Liver (tissue), 3 donors: ENCODE measurements around the gene ST7.

Experiments
- GABPA ChIP-seq, 2 donors: IDR thresholded peaks in 1 of 2; conservative IDR thresholded peaks in 1 of 2; 2 replicates each; pipeline ENCODE4 v1.6.1; 2016; ENCODE audit warnings: antibody characterized with exemption in 2 of 2, mild to moderate bottlenecking in 1 of 2, moderate library complexity in 1 of 2
- HNF4G ChIP-seq: IDR thresholded peaks from 2 replicates; pipeline ENCODE4 v1.6.1; 2016; ENCODE audit warnings: antibody characterized with exemption
- RXRA ChIP-seq, 2 donors: IDR thresholded peaks; 2 replicates each; pipeline ENCODE4 v1.6.1; 2017 to 2018; ENCODE audit warnings: antibody characterized with exemption in 2 of 2, mild to moderate bottlenecking in 1 of 2
- TAF1 ChIP-seq: conservative IDR thresholded peaks from 2 replicates; pipeline ENCODE4 v1.6.1; 2016; ENCODE audit warnings: antibody characterized with exemption, mild to moderate bottlenecking
- TF ChIP-seq, protein P1 (sequence below): fragments of 150-350 bp; IDR thresholded peaks from 2 replicates; pipeline ENCODE4 v1.5.1; 2017; ENCODE audit warnings: improper control_type of control experiment, low read depth, low read length; ENCODE audit not compliant: missing input control
- TF ChIP-seq, protein P2 (sequence below): IDR thresholded peaks from 2 replicates; pipeline ENCODE4 v1.6.1; 2016; ENCODE audit warnings: antibody characterized with exemption
- TF ChIP-seq, protein P3 (sequence below): IDR thresholded peaks from 2 replicates; pipeline ENCODE4 v1.6.1; 2016; ENCODE audit warnings: antibody characterized with exemption, mild to moderate bottlenecking
- TF ChIP-seq, protein P4 (sequence below): IDR thresholded peaks from 2 replicates; pipeline ENCODE4 v1.6.1; 2016; ENCODE audit warnings: antibody characterized with exemption
- donor health status: healthy.
- donor health status: healthy.

DNA sequence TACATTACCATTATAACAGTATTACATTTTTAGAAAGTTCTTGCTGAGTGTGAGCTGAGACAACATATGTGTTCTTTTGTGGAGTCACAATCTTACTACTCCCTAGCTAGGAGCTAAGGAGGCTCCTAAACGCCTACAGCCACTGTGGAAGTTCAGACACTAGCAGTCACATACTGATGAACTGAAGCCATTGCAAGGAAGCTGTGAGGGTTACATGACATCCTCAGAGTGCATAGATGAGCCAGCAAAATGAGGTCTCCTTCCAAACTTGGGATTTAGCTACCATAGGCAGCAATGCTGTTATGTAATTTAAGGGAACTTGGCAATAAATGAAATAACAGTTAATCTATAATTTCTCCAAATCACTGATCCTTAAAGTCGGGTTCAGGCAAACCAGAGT, 10.8 kb upstream of the ST7 start:
- TF ChIP-seq, protein P1, sequence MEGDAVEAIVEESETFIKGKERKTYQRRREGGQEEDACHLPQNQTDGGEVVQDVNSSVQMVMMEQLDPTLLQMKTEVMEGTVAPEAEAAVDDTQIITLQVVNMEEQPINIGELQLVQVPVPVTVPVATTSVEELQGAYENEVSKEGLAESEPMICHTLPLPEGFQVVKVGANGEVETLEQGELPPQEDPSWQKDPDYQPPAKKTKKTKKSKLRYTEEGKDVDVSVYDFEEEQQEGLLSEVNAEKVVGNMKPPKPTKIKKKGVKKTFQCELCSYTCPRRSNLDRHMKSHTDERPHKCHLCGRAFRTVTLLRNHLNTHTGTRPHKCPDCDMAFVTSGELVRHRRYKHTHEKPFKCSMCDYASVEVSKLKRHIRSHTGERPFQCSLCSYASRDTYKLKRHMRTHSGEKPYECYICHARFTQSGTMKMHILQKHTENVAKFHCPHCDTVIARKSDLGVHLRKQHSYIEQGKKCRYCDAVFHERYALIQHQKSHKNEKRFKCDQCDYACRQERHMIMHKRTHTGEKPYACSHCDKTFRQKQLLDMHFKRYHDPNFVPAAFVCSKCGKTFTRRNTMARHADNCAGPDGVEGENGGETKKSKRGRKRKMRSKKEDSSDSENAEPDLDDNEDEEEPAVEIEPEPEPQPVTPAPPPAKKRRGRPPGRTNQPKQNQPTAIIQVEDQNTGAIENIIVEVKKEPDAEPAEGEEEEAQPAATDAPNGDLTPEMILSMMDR, result no peak
- TF ChIP-seq, protein P2, sequence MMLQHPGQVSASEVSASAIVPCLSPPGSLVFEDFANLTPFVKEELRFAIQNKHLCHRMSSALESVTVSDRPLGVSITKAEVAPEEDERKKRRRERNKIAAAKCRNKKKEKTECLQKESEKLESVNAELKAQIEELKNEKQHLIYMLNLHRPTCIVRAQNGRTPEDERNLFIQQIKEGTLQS, result no peak
- TF ChIP-seq GABPA (IDR thresholded peaks at IDR 0.05 in 1 of 2, conservative IDR thresholded peaks at IDR 0.05 in 1 of 2), result no peak
- TF ChIP-seq, protein P3, sequence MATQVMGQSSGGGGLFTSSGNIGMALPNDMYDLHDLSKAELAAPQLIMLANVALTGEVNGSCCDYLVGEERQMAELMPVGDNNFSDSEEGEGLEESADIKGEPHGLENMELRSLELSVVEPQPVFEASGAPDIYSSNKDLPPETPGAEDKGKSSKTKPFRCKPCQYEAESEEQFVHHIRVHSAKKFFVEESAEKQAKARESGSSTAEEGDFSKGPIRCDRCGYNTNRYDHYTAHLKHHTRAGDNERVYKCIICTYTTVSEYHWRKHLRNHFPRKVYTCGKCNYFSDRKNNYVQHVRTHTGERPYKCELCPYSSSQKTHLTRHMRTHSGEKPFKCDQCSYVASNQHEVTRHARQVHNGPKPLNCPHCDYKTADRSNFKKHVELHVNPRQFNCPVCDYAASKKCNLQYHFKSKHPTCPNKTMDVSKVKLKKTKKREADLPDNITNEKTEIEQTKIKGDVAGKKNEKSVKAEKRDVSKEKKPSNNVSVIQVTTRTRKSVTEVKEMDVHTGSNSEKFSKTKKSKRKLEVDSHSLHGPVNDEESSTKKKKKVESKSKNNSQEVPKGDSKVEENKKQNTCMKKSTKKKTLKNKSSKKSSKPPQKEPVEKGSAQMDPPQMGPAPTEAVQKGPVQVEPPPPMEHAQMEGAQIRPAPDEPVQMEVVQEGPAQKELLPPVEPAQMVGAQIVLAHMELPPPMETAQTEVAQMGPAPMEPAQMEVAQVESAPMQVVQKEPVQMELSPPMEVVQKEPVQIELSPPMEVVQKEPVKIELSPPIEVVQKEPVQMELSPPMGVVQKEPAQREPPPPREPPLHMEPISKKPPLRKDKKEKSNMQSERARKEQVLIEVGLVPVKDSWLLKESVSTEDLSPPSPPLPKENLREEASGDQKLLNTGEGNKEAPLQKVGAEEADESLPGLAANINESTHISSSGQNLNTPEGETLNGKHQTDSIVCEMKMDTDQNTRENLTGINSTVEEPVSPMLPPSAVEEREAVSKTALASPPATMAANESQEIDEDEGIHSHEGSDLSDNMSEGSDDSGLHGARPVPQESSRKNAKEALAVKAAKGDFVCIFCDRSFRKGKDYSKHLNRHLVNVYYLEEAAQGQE, result no peak
- TF ChIP-seq TAF1, result no peak
- TF ChIP-seq RXRA (IDR thresholded peaks at IDR 0.05), result no peak
- no peak for TF ChIP-seq HNF4G
- TF ChIP-seq, protein P4, sequence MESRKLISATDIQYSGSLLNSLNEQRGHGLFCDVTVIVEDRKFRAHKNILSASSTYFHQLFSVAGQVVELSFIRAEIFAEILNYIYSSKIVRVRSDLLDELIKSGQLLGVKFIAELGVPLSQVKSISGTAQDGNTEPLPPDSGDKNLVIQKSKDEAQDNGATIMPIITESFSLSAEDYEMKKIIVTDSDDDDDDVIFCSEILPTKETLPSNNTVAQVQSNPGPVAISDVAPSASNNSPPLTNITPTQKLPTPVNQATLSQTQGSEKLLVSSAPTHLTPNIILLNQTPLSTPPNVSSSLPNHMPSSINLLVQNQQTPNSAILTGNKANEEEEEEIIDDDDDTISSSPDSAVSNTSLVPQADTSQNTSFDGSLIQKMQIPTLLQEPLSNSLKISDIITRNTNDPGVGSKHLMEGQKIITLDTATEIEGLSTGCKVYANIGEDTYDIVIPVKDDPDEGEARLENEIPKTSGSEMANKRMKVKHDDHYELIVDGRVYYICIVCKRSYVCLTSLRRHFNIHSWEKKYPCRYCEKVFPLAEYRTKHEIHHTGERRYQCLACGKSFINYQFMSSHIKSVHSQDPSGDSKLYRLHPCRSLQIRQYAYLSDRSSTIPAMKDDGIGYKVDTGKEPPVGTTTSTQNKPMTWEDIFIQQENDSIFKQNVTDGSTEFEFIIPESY, result no peak
